Ishikawa (cell line): ENCODE data around the gene COL4A4.

ENCODE experiments used
- CEBPB ChIP-seq: IDR thresholded peaks from 2 replicates; pipeline ENCODE4 v1.6.1; 2012
- CREB1 ChIP-seq: IDR thresholded peaks from 2 replicates; pipeline ENCODE4 v1.6.1; 2012; ENCODE audit warnings: low read depth
- EGR1 ChIP-seq: IDR thresholded peaks from 2 replicates; pipeline ENCODE4 v1.6.1; 2012
- EP300 ChIP-seq: IDR thresholded peaks from 2 replicates; pipeline ENCODE4 v1.6.1; 2012; ENCODE audit warnings: borderline replicate concordance
- FOXM1 ChIP-seq: IDR thresholded peaks from 2 replicates; pipeline ENCODE4 v1.6.1; 2012; ENCODE audit warnings: low read depth, borderline replicate concordance
- NFIC ChIP-seq: IDR thresholded peaks from 2 replicates; pipeline ENCODE4 v1.6.1; 2012
- RAD21 ChIP-seq: IDR thresholded peaks from 2 replicates; pipeline ENCODE4 v1.6.1; 2012; ENCODE audit warnings: low read depth
- REST ChIP-seq: IDR thresholded peaks from 2 replicates; pipeline ENCODE4 v1.6.1; 2012; ENCODE audit warnings: low read depth, mild to moderate bottlenecking
- TAF1 ChIP-seq: IDR thresholded peaks from 2 replicates; pipeline ENCODE4 v1.6.1; 2012; ENCODE audit warnings: low read depth, mild to moderate bottlenecking
- TCF12 ChIP-seq: IDR thresholded peaks from 2 replicates; pipeline ENCODE4 v1.6.1; 2012; ENCODE audit warnings: low read depth
- TEAD4 ChIP-seq: IDR thresholded peaks from 2 replicates; pipeline ENCODE4 v1.6.1; 2012
- USF1 ChIP-seq: IDR thresholded peaks from 2 replicates; pipeline ENCODE4 v1.6.1; 2012
- YY1 ChIP-seq: IDR thresholded peaks from 2 replicates; pipeline ENCODE4 v1.6.1; 2012; ENCODE audit warnings: low read depth
- ZBTB7A ChIP-seq: IDR thresholded peaks from 2 replicates; pipeline ENCODE4 v1.6.1; 2012; ENCODE audit warnings: low read depth
- TF ChIP-seq, protein P1 (sequence below): IDR thresholded peaks from 2 replicates; pipeline ENCODE4 v1.6.1; 2012

COL4A4 gene

GRCh38 chr2:227098162-227098515, 65.9 kb downstream of the COL4A4 start:
- TF ChIP-seq EGR1 (no peak), TAF1 (no peak)
- TF ChIP-seq, protein P1, sequence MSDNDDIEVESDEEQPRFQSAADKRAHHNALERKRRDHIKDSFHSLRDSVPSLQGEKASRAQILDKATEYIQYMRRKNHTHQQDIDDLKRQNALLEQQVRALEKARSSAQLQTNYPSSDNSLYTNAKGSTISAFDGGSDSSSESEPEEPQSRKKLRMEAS: no peak

DNA sequence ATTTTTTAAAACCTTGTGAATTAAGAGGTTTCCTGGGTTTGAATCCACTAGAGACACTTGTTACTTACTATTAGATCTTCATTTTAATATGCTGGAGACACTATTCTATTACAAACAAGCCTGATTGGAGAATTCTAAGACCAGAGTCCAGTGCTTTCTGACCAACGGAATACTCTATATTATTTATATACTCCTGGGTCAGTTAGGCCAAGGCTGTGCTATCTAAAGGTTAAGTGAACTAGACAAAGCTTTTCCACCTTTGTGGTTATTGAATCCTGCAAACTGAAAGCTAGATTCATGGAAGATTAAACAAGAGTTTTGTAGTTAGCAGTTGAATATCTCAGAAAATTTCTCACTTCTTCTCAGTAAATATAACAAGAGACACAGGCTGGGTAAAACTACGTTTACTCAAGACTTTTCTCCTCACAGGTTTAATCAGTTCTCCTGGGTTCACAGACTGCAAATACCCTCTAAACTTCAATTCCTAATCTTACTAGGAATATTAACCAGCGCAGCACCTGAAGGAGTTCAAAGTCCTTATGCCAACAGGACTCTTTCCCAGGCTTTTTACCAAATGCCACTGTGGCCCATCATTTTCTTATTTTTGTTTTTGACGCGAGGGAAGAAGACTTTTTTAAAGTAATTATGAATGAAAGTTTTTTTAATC, 66.4 kb downstream of the COL4A4 start:
- TF ChIP-seq NFIC (no peak), ZBTB7A (no peak), FOXM1 (no peak)

- no peak for TF ChIP-seq USF1
- TF ChIP-seq YY1: no peak
- TF ChIP-seq TCF12: no peak
- no peak for TF ChIP-seq EP300
- TF ChIP-seq RAD21: no peak
- no peak for TF ChIP-seq NFIC
- TF ChIP-seq TEAD4: no peak
- TF ChIP-seq CREB1: no peak
- TF ChIP-seq ZBTB7A: no peak
- no peak for TF ChIP-seq CEBPB
- no peak for TF ChIP-seq TAF1
These were observed 68.7 kb downstream of the COL4A4 start for GRCh38 chr2:227095346-227095745.

DNA sequence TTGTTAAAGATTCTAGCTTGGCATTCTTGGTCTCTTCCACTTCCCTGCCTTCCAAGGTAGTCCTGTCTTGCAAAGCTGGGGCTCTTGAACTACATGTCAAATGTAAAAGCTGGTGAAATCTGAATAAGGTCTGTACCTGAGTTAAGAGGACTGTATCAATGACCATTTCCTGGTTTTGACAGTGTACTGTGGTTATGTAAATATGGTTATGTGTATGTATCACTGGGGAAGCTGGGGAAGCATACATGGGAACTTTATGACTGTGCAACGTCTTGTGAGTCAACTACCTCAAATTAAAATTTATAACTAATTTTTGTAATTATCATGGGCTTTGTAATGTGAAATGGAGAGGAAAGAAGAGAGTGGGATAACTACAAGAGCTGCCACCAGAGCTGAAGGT, 81.7 kb downstream of the COL4A4 start:
- no peak for TF ChIP-seq USF1
- TF ChIP-seq FOXM1: no peak
- TF ChIP-seq EP300: no peak
- no peak for TF ChIP-seq TCF12
- TF ChIP-seq, protein P1: no peak
- no peak for TF ChIP-seq CREB1
- TF ChIP-seq TAF1: no peak

- TF ChIP-seq RAD21 (no peak), EP300 (no peak)
These were observed 84.3 kb downstream of the COL4A4 start for GRCh38 chr2:227079726-227080125.

DNA sequence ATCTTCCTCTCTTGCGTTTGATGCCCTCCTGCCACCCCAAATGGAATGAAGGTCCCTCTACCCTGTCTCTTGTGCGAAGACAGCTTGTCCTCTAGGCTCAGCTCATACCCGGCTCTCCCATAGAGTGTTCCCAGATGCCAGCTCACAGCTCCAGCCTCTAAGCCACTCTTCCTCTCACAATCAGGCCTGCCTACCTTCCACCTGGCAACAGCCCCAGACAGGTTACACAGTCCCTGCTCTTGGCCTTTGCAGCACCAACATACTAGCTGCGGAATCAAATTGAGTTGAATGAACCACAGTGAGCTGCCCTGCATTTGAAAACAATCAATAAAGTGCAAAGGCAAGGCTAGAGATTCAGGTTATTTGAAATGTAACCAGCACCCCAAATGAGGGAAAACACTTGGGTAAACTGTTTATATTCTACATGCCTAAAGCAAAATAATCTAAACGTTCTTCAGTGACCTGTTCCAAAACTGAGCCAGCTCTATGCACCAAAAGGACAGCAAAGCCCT, 105.1 kb downstream of the COL4A4 start:
- no peak for TF ChIP-seq TAF1
- no peak for TF ChIP-seq YY1
- TF ChIP-seq, protein P1: no peak
- TF ChIP-seq REST: no peak
- TF ChIP-seq CEBPB: no peak
- no peak for TF ChIP-seq CREB1
- no peak for TF ChIP-seq FOXM1
- TF ChIP-seq EGR1: no peak
- TF ChIP-seq EP300: no peak
- TF ChIP-seq NFIC: no peak
- no peak for TF ChIP-seq RAD21

GRCh38 chr2:227057743-227058447, 106.1 kb downstream of the COL4A4 start:
- TF ChIP-seq USF1 (no peak), TEAD4 (no peak)

GRCh38 chr2:227057060-227057459, 106.9 kb downstream of the COL4A4 start:
- TF ChIP-seq REST: no peak
